ENCODE results near the gene GLRX. TPM values are rescaled to one million over a fixed set of nuclear protein-coding genes. Genes with fewer than 3 reads are reported as not detected.
"Not testable (repeated sequence)": the region's sequence is repeated elsewhere in the genome, so short reads cannot be mapped to it uniquely, and the experiment has no call there.

GLRX gene
- total RNA-seq, 1 donor from 2014 or later = 88.4 TPM

DNA sequence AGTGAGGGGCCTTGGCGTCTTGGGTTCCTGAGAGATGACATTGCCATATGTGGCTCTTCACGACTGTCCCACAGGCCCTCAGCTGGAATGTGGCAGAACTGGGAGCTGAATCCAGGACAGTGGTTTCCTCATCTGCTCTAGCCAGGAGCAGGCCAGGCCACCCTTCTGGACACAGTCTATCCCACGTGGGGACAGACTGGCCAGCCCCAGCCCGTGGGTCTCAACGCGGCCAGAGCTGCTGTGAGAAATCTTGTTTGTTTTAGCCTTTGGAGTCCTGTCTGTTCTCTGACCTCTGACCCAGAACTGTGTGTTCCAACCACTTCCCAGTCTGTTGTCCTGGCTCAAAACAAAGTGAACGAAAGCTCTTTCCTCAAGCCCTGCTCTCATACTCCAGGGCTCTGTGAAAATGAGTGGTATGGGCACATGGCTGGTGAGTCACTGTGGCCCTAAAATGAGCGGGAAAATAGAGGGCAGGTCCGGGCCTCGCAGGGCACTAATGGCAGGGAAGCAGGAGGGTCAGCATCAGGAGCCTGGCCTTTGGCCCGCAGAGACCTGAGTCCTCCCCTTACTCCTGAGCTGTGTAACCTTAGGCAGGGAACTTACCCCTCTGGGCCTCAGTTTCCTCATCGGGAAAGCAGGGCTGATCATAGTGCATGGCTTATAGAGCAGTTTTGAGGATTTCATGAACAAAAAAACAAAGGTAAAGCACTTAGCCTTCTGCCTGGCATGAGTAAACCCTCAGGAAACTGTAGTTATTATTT, 34.8 kb upstream of the GLRX start:
- peaks cover 56% of the 10 kb centered on the region for H3K4me1 ChIP-seq
- no peak overlapping the region for H3K4me3 ChIP-seq
- peak overlapping the region; percentile 87 for H3K27ac ChIP-seq
- DNase-seq (peak; percentile 82), ATAC-seq (peak; percentile 68)
- TF ChIP-seq, protein P1, sequence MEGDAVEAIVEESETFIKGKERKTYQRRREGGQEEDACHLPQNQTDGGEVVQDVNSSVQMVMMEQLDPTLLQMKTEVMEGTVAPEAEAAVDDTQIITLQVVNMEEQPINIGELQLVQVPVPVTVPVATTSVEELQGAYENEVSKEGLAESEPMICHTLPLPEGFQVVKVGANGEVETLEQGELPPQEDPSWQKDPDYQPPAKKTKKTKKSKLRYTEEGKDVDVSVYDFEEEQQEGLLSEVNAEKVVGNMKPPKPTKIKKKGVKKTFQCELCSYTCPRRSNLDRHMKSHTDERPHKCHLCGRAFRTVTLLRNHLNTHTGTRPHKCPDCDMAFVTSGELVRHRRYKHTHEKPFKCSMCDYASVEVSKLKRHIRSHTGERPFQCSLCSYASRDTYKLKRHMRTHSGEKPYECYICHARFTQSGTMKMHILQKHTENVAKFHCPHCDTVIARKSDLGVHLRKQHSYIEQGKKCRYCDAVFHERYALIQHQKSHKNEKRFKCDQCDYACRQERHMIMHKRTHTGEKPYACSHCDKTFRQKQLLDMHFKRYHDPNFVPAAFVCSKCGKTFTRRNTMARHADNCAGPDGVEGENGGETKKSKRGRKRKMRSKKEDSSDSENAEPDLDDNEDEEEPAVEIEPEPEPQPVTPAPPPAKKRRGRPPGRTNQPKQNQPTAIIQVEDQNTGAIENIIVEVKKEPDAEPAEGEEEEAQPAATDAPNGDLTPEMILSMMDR (IDR thresholded peaks at IDR 0.05) = no peak
- intact Hi-C loops (cut with DNase I) = loop anchor here (10.0 kb wide), 2 partner anchors 97 to 747 kb away; no protein-coding TSS in a partner anchor
- H3K36me3 ChIP-seq = no peaks in the 10 kb centered on the region
- no peaks in the 10 kb centered on the region for H3K27me3 ChIP-seq
- no peaks in the 10 kb centered on the region for H3K9me3 ChIP-seq

DNA sequence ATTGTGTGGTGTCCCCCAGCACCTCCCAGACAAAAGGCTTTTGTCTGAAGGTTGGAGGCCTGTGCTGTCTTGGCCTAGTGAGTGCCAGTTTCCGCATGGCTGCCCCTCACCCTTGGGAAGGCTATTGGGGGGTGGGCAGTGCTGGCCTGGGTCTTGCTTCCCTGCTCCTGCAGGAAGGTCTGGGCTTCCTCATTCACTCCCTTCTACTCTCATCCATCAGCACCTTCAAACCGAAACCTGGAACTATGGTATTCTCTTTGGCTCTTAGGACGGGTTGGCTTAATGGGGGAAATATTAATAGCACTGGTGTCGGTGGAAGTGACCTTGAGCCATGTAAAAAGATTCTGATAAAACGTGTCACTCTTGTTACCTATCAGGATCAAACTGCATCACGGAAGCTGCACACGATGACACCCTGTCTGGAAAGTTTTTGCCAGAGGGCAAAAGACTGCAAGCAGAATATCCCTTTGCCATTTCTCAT, 34.0 kb upstream of the GLRX start:
- TF ChIP-seq, protein P1 (IDR thresholded peaks at IDR 0.05) = no peak
- no peaks in the 10 kb centered on the region for H3K36me3 ChIP-seq
- no peaks in the 10 kb centered on the region for H3K27me3 ChIP-seq
- H3K9me3 ChIP-seq = no peaks in the 10 kb centered on the region
- H3K4me1 ChIP-seq = peaks cover 48% of the 10 kb centered on the region
- H3K4me3 ChIP-seq = no peak overlapping the region
- peak overlapping the region; percentile 87 for H3K27ac ChIP-seq
- ATAC-seq (no peak), DNase-seq (no peak)
- intact Hi-C loops (cut with DNase I) = loop anchor here (10.0 kb wide), 2 partner anchors 98 to 748 kb away; no protein-coding TSS in a partner anchor

GRCh38 chr5:95853490-95853889, 31.0 kb upstream of the GLRX start:
- DNase-seq = no peak
- H3K4me3 ChIP-seq = no peak overlapping the region
- peaks cover 28% of the 10 kb centered on the region for H3K4me1 ChIP-seq
- intact Hi-C loops (cut with DNase I) = loop anchor here (10.0 kb wide), 2 partner anchors 101 to 751 kb away; no protein-coding TSS in a partner anchor
- no peak overlapping the region for H3K27ac ChIP-seq
- no peaks in the 10 kb centered on the region for H3K36me3 ChIP-seq
- no peaks in the 10 kb centered on the region for H3K27me3 ChIP-seq
- H3K9me3 ChIP-seq = no peaks in the 10 kb centered on the region
- TF ChIP-seq, protein P1 (IDR thresholded peaks at IDR 0.05) = no peak
- no peak for ATAC-seq

GRCh38 chr5:95852567-95852966, 30.0 kb upstream of the GLRX start:
- TF ChIP-seq, protein P1 (IDR thresholded peaks at IDR 0.05) = no peak
- no peak for DNase-seq
- Histone ChIP-seq H3K4me1 (peaks cover 18% of the 10 kb centered on the region), H3K36me3 (no peaks in the 10 kb centered on the region), H3K27ac (no peak overlapping the region), H3K4me3 (no peak overlapping the region), H3K9me3 (no peaks in the 10 kb centered on the region), H3K27me3 (no peaks in the 10 kb centered on the region)
- no peak for ATAC-seq
- intact Hi-C loops (cut with DNase I) = loop anchor here (10.0 kb wide), 2 partner anchors 102 to 752 kb away; no protein-coding TSS in a partner anchor

DNA sequence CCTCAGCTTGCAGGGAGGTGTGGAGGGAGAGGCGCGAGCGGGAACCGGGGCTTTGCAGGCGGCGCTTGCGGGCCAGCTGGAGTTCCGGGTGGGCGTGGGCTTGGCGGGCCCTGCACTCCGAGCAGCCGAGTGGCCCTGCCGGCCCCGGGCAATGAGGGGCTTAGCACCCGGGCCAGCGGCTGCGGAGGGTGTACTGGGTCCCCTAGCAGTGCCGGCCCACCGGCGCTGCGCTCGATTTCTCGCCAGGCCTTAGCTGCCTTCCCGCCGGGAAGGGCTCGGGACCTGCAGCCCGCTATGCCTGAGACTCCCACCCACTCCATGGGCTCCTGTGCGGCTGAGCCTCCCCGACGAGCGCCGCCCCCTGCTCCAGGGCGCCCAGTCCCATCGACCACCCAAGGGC, 28.6 kb upstream of the GLRX start:
- H3K36me3 ChIP-seq, ATAC-seq, H3K4me3 ChIP-seq, H3K27me3 ChIP-seq, H3K27ac ChIP-seq, H3K9me3 ChIP-seq, H3K4me1 ChIP-seq, DNase-seq: not testable (repeated sequence)
- intact Hi-C loops (cut with DNase I) = loop anchor here (10.0 kb wide), 2 partner anchors 104 to 754 kb away; no protein-coding TSS in a partner anchor

- H3K36me3 ChIP-seq = no peaks in the 10 kb centered on the region
- intact Hi-C loops (cut with DNase I) = loop anchor here (10.0 kb wide), 2 partner anchors 104 to 754 kb away; no protein-coding TSS in a partner anchor
- H3K27ac ChIP-seq = peak overlapping the region; percentile 37
- peak; percentile 49 for ATAC-seq
- H3K4me3 ChIP-seq = no peak overlapping the region
- TF ChIP-seq, protein P1 (IDR thresholded peaks at IDR 0.05) = no peak
- H3K9me3 ChIP-seq = no peaks in the 10 kb centered on the region
- DNase-seq = no peak
- peaks cover 6% of the 10 kb centered on the region for H3K4me1 ChIP-seq
- H3K27me3 ChIP-seq = no peaks in the 10 kb centered on the region
Measured at GRCh38 chr5:95850391-95850894, 27.9 kb upstream of the GLRX start.

Data from upper lobe of right lung (tissue), 1 donor.